Activated effector memory CD4-positive, alpha-beta T cell treated with Interleukin-2 at 50 U/mL for 16 hours (primary cell): ENCODE results near the gene SP6.
A peak's percentile ranks its signal among the peaks of the same experiment; 100 is the strongest.

Experiments used
- DNase-seq: peaks from one replicate; pipeline ENCODE4 v3.0.0-alpha.2; 2020

Gene SP6

DNA sequence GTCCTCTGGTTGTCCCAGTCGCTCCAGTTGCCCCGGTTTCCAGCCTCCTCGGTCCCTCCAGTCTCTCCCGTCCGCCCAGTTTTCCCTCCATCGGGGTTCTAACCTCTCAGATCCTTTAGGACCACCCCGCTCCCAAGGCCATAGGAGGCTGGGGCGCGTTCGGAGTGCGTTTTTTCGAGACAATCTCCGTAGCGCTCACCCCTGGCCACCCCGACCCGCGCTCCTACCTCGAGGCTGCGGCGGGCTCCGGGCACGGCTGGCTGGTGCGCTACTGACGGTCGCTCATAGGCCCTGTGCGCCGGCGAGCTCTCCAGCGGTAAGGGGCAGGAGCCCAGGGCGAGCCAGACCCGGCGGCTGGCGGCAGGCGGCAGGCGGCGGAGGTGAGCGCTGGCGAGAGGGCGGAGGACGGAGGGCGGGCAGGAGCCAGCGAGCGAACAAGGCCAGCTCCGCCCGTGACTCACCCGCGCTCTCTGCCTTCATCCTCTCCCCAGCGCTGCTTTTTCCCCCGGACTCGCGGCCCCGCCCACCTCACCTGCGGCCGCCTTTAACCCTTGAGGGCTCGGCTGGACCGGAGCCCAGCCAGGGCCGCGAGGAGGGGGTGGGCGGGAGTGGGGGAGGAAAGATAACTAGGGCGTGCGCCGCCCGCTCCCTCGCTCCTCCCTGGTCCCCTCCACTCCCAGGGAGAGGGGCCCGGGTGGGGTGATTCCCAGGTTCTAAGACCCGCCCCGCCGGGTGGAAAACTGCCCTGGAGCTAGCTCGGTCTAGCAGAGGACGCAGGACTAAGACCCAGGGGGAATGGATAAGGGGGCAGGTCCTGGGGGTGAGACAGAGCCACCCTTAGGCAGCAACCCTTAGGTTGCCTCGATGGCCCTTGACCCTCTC, at the start of gene SP6:
TSS of gene SP6 (minus strand) at position 472 of the 882 bp plus-strand sequence. CDS start 2,734 bp downstream, outside the sequence.
- peak; percentile 51 for DNase-seq

DNA sequence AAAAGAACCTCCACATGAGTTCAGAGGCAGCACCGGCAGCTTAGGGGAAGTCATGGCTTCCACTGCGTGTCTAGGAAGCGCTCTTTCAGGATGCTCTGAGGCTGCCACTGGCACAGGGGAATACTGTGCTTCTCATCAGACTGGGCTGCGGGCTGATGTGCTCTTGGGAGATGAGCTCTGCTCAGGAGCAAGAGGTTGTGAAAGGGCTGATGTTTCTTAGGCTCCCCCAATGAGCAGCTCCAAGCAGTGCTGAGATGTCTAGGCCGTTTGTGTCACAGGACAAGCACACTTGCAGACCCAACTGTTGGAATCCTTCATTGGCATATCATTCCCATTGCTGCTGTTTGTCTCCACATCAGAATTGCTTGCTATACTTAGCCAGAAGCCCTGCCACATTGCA, 48.7 kb upstream of the SP6 start:
- DNase-seq: no peak

DNA sequence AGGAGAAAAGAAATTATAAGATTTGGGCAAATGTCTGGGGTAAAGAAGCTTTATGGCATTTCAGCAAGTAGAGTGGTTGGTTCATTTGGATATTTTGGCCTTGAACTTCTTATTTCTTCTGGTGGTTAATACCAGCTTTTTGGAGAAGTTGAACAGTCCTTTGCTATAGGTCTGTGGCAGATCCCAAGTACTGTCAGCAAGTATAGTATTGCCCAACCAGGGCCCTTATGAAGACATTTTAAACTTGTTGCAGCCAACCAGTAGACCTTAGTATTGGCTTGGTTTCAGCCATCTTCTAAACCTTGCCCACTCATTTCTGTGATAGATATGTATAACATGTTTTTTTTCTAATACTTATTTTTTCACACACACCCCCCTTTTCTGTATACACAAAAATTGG, 47.3 kb upstream of the SP6 start:
- no peak for DNase-seq

DNA sequence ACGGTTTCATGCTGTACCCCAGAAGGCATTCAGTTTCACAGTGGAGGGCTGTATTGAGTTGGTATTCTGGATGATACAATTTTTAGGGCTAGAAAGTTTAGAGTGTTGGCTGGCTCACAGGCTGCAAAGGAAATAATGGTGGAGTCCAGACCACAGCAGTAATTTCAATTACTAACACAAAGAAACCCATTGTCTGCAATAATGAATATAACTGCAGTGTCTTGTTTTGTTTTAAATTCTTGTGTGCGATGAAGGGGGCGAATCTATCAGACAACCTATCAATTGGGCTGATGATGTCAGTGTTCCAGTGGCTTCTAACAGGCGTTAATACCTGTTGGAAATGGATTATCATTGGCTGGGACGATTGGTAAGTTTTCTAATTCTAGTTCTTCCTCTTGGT, 46.6 kb upstream of the SP6 start:
- no peak for DNase-seq

DNA sequence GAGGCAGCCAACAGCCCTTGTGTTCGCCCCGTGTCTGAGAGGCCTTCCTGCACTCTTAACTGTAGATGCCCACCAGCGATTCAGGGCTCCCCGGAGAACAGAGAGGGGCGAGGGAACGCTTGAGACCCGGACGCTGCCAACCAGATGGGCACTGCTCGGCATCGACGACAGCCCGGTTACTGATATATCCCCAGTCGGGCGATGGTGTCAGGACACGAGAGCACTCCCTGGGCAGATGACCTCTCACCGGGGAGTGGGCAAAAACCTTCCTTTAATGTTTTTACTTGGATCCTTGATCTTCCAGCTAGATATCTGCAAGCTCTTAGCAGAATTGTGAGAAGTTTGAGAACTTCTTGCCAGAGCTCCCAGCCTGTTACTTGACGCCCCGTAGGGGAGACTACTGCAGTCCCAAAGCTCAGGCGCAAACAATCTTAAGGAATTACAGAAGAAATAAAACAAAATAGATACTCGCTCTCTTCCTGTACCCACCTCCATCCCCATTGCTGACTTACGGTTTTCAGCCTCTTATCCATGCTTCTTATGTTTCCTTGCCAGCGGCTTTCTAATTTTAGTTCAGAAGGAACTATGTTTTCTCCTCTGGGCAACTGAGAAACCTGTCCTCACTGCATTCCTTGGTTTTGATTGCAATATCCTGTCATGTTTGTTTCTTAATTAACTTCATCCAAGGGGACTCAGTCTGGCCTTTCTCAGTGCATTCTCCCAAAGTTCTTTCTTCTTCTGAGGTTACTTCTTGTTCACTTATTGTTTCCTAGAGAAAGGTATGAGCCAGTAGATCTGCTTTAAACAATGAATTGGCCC, 45.9 kb upstream of the SP6 start:
- no peak for DNase-seq

DNA sequence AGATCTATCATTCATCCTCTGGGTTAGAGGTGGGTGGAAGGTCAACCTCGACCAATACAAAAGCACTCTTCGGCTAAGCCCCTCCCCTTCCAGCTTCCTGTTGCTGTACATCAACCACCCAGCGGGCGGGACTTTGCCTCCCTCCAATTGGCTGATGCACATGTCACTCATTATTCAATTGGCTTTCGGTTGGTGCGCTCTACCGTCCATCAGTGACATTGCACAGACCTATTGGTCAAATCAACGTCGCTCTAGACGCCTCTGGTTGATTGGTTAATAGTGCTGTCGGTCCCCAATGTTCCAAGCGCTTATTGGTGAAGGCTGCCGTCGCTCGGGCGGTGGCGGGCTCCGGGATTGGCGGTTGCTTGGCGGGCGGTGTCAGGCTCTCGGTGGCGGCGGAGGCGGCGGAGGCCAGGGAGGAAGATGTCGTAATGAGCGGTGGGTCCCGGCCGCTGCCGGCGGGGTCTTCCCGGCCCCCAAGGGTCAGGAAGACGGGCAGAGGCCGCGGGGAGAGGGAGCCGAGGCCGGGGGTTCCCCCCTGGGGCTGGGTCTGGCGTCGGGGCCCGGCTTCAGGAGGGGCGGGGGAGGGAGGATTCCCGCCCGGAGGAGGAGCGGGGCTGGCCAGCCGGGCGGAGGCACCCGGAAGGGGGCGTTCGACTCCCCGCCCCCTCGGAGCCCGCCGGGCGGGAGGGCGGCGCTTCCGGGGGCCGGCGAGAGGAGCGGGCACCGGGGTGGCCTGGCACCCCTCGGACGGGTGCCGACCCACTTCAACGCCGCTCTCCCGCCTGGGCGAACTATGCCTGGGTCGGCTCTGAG, 45.1 kb upstream of the SP6 start, which contains the start of gene SP2:
TSS of gene SP2 (plus strand) at position 381 of the 816 bp plus-strand sequence. CDS start at position 432, 51 bp downstream.
- peak; percentile 100 for DNase-seq

DNA sequence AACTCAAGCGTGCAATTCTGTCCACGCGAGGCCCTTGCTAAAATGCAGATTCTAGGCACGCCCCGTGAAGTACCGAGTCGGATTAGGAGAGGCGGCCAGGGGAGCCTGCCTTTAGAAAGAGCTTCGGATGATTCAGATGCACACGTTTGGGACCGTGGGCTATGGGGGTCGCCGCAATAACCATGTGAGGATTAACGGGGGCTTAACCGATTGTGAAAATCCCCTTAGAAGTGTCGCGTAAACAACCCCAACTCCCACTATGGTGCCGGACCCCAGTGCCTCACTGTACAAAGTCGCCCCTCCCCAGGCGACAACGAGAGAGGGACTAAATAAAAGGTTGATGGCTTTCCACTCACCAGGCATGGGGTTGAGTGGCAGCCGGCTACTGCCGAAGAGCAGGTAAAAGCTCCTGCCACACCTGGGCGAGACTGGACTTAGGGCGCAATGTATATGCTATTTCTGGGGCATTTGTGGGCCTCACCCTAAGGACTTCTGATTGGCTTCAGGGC, 44.4 kb upstream of the SP6 start:
- DNase-seq: no peak

DNA sequence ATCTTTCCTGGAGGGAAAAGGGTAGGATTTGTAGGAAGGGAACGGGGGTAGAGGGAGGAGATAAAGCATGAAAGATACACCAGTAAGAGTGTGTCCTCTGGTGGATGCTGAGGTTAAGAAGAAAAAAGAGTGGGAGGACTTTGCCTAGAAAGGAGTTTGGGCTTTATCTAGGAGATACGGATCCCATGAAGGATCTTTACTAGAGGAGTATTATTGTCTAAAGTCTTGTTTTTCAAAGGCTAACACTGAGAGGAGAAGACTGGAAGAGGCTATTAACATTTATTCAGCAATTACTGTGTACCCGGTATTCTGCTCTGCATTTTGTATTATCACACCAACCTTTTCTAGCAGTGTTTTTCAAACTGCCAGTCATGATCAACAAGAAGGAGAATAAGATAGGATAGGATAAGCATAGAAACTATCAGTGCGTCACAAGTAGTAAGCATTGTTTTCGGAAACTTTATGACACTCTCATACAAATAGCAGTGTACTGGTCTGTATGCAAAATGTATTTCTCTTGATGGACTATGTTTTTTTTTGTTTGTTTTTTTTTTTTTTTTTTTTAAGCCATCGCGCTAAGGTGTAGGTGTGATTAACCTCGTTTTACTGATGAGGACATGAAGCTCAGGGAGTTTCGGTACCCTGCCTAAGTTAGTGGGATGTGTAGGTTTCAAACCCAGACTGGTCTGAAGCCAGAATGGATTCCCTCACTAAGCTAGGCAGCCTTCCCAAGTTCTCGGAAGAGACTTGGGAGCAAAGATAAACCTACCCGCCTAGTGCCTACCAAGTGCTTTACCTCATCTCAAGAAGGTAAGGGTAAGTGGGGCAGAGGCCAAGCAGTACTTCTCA, 43.8 kb upstream of the SP6 start:
- DNase-seq: no peak

DNA sequence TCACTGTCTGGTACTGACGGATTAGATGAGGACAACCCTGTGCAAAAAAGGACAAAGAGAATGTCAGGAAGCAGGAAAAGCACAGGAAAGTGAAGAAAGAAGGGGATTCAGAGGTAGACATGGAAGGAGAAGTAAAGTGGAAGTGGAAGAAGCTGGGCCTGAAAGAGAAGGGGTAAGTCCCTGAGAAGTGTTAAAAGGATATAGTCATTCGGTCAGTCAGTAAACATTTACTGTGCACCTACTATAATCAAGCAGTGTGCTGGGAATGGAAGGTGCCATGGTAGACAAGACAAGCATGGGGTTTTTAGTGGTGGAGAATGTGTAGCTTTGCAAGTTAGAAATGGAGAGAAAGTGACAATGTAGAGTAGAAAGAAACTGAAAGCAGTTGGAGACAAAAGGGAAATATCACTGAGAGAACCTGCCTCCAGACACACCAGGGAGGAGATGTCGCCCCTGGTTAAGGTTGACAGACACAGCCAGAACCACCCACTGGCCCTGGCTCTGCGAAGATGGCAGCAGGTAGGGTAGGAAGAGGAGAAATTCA, 40.7 kb upstream of the SP6 start:
- DNase-seq: no peak

DNA sequence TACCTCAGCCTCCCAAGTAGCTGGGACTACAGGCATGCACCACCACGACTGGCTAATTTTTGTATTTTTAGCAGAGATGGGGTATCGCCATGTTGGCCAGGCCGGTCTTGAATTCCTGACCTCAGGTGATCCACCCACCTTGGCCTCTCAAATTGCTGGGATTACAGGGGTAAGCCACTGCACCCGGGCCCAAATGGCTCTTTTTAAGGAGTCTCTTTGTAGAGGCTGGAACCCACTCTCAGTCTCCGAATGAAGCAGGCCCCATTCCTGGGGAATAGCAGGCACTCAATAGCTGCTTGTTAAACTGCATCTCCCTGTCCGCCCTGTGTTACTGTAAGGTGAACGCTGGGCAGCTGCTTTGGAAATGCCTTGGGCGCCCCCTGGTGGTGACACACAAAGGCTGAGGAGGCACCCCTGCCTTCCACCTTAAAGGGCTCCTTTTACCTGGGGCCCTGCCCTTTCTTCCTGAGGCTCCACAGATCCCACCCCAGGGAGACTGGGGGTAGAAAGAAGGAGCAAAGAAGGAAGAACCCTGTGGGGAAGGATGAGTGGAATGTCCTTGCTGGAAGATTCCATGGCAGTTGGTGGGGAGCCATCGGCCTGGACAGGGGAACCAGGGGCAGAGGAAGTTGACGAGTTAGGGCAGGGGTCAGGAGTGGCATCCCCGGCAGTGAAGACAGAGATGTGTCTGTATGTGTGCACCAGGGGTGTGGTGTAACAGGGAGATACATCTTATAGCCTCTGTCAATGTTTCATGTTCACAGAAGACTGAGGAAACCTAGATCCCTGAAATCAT, 39.0 kb upstream of the SP6 start:
- peak; percentile 80 for DNase-seq

DNA sequence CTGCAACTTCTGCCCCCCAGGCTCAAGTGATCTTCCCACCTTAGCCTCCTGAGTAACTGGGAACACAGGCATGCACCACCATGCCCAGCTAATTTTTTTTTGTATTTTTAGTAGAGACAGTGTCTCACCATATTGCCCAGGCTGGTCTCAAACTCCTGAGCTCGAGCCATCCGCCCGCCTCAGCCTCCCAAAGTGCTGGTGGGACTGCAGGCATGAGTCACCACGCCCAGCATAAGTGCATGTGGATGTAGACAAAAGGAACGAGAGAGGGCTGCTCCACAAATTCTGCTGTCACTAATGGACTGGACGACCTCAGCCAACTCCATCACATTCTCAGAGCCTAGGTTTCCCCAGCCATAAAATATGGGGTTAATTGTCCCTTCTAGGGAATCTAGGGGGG, 37.3 kb upstream of the SP6 start:
- DNase-seq: no peak

DNA sequence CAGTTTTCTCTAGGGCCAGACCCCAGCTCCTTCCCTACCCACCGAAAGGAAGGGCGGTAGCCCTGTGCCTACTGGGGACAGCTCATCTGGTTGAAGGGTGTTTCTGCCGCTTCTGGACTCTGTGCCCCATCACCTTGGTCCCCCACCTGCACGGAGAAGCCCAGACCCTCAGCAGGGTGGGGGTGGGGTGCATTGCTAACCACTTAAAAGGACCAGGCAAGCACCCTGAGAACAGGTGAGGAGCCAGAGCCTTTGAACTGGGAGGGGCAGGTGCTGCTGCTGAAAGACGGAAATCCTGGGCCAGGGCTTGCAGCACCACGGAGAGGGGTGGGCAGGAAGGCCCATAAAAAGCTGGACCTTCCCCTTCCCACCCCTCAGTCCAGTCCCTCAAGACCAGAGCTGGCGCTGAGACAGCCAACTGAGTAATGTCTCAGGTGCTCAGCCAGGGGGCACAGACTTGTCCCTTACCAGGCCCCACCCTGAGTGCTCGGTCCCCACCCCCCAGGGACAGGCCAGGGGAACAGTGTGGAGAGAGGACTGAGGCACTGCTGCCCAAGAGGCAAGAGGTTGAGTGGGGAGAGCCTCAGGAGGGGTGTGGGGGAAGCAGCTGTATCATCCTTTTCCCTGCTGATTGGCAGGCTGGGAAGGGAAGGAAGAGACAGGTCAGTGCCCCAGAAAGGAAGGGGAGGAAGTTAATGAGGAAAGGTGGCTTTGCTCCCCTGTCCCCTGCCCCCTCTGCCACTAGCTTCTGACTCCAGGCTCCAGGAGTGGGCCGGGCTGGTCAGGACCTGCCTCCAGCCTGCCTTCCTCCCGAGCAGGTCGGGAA, 34.2 kb upstream of the SP6 start:
- DNase-seq: no peak

DNA sequence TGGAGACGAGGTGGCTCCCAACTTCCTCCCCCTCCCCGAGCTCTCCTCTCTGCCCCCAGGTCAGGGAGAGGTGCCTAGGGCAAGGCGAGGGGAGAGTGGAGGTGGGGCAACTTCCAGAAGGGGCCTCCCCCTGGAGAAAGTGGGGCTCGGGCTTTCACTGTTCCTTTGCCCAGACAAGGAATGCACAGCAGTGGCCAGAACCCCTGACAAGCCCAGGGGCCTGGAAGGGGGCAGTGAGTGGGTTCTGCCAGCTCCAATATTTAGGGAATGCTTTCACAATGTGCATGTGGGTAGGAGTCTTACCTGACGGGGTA, 33.4 kb upstream of the SP6 start:
- DNase-seq: no peak

DNA sequence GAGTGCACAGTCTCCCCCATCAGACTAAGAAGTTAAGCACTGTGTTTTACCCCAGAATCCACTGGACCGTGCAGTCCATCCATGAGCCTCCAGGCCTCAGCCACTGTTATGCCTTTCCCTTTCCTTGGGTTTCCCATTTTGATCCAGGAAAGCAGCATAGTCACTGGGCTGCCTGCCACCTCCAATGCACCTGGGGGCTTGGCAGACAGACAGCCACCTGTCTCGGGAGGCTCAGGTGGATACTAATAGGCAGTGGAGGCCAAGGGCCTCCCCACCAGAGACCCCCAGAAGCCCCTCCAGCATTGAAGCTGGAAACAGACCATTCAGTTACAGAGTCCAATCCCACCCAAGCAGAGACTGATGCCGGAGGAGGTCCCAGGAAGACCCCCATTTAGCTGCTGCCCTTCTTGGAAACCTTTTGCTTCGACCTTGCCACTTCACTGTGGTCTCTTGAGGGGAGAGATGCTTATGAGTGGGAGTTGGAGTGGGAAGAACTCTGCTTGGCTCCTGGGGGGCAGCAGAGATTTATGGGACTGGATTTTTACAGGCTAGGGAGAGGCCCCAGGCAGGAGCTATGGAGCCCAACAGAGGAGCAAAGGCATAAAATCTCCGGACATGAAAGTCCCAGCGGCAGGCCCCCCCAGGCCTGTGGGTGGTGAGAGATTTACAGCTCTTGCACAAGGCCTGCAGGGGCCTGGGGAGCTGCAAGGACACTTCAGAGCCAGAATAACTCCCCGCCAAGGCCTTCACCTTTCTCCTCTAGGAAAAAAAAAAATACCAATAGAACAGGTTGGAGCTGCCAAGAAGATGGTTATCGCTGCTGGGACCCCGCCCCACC, 32.8 kb upstream of the SP6 start:
- no peak for DNase-seq

DNA sequence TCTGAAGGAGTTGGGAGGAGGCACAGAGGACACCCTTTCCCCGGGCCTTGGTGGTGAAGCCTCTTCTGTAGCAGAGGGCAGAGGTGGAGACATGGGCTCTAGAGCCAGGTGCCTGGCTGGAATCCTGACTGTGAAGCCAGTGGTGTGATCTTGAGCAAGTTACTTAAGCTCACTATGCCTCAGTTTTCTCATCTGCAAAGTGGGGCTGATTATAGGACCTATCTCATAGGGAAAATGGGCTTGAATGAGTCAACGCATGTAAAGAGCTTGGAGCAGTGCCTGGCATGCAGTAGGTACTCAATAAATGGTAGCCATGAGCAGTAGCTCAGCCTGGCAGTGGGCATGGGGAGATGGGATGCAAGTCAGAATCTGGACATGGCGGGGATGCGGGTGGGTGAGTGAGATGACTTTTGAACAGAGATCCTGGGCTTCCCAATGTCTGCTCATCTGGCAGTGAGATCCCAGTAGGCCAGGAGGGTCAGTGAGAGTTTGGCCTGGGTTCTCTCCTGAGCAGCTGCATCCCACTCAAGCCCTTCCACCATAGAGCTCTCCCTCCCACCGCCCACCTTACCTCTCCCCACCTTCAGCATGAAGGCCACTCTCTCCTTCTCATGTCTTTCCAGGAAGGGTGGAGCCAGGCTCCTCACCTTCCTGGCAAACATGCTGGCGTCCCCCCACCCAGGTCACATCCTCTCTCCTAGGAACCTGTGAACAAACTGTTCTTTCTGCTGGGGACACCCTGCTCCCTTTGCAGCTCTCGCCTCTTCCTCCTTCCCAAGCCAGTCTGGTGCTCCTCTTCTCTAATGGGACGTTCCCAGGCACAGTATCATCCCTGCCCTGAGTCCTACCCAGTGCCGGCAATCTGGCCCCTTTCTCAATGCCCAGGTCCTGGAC, 32.0 kb upstream of the SP6 start:
- DNase-seq: no peak

DNA sequence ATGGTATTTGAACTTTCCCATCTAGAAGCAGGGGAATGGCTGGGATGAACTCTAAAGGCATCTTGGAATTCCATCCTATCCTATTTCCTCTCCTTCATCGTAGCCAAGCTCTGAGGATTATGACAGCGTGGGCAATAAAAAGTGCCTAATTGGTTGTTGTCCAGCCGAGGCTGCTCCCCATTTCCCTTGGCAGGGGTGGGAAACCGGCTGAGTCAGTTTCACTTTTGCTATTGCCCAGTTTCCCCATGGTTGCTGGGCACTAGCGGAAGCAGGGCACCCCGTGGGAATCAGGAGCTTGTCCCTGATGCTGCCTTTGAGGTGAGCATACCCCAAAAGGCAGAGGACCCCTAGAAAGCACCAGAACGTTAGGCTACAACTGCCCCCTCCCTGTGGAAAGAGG, 31.3 kb upstream of the SP6 start:
- DNase-seq: no peak

DNA sequence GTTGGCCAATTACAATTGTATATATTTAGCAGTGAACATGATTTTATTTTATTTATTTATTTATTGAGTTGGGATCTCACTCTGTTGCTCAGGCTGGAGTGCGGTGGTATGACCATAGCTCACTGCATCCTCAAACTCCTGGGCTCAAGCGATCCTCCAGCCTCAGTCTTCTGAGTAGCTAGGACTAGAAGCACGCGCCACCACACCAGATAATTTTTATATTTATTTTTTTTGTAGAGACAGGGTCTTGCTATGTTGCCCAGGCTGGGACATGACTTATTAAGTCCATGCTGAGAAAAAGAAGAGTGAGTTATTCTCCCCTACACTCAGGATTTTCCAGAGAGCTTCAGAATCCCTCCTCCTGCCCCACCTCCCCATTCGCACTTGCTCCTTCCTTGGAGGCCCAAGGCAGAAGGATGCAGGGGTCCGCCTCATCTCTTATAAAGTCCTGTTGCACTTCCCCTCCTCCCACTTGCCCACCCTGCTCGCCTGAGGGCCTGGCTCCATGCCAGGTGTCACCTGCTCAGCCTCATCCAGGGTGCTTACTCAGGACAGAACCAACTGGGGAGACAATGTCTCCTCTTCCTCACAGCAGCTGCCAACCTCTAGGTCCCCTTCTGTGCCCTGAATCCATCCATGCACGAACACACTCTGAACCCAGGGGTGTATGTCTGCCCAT, 29.0 kb upstream of the SP6 start:
- DNase-seq: no peak
